Esophagus muscularis mucosa (tissue), 4 donors: ENCODE measurements around the gene CFAP74.

Experiments used
- EP300 ChIP-seq: sonication (generic); formaldehyde crosslinking; IDR thresholded peaks from one replicate; pipeline ENCODE4 v1.6.1; 2017; ENCODE audit warnings: antibody characterized with exemption
- POLR2A ChIP-seq: fragments of 450-650 bp; IDR thresholded peaks from one replicate; pipeline ENCODE4 v1.6.1; 2017; ENCODE audit warnings: antibody characterized with exemption, moderate library complexity, mild to moderate bottlenecking, low read depth
- POLR2AphosphoS5 ChIP-seq, 2 donors: sonication (generic); formaldehyde crosslinking; IDR thresholded peaks; one replicate each; pipeline ENCODE4 v1.6.1; 2017; ENCODE audit warnings: antibody characterized with exemption in 2 of 2
- TF ChIP-seq, protein P1 (sequence below), 3 experiments: fragments of 200-600 bp in 2 of 3; fragments of 450-650 bp in 1 of 3; sonication (generic) in 2 of 3; IDR thresholded peaks; one replicate each; pipeline ENCODE4 v1.5.1; 2017 to 2019; ENCODE audit warnings: antibody characterized with exemption in 3 of 3, mild to moderate bottlenecking in 2 of 3, moderate library complexity in 1 of 3

DNA sequence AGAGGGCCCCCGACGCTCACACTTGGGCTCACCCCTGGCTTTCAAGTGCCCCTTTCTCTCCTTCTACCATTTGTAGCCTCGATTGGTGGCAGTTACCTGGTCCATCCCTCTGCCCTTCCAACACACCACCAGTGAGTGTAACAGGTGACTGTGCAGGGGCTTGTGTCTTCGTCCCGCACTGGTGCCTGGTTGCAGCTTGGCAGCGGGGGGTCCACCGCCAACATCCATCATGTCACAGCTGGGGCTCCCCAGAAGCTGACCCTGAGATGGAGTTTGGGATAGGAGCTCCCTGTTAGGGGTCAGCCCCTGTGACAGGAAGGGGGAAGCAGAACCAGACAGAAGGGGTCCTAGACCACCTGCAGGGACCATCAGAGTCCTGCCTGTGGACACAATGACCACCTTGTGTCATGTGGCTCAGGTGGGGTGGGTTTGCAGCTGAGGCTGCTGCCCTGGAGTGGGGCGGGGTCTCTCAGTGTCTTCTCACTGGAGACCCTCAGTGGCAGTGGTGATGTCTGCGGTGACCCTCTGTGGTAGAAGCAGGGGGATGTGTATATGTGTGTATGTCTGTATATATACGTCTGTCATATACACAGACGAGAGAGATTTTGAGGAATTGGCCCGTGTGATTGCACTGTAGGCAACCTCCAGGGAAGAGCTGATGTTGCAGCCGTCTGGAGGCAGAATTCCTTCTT is 92.1 kb downstream of the CFAP74 start:
- TF ChIP-seq, protein P1, sequence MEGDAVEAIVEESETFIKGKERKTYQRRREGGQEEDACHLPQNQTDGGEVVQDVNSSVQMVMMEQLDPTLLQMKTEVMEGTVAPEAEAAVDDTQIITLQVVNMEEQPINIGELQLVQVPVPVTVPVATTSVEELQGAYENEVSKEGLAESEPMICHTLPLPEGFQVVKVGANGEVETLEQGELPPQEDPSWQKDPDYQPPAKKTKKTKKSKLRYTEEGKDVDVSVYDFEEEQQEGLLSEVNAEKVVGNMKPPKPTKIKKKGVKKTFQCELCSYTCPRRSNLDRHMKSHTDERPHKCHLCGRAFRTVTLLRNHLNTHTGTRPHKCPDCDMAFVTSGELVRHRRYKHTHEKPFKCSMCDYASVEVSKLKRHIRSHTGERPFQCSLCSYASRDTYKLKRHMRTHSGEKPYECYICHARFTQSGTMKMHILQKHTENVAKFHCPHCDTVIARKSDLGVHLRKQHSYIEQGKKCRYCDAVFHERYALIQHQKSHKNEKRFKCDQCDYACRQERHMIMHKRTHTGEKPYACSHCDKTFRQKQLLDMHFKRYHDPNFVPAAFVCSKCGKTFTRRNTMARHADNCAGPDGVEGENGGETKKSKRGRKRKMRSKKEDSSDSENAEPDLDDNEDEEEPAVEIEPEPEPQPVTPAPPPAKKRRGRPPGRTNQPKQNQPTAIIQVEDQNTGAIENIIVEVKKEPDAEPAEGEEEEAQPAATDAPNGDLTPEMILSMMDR (IDR thresholded peaks at IDR 0.05) = no peak
- TF ChIP-seq EP300 = no peak
- TF ChIP-seq POLR2AphosphoS5 (IDR thresholded peaks at IDR 0.05) = no peak
- no peak for TF ChIP-seq POLR2A
